NCI-H69 (cell line): ENCODE measurements around the gene ADAMTS20.

Source experiments
- DNase-seq: peaks from one replicate; lab custom pipeline; 2025; lab: John Stamatoyannopoulos, UW

The ADAMTS20 gene

DNA sequence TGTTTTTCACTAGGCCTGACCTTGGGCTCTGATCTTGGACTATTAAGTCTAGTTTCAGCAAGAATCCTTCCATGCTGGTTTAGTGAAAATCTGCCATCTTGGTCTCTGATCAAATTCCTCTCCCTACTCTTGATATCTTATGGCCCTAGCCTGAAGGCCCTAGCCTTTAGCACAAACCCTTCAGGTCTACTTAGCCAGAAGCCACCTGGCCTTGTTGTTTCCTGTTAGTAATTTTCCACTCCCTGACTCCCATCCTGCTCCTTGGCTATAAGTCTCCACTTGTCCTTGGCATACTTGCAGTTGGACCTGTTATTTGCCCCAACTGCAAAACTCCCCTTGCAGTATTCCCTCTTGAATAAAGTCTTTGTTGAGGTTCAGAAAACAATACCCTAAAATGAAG, 241.4 kb downstream of the ADAMTS20 start:
- DNase-seq: no peak

DNA sequence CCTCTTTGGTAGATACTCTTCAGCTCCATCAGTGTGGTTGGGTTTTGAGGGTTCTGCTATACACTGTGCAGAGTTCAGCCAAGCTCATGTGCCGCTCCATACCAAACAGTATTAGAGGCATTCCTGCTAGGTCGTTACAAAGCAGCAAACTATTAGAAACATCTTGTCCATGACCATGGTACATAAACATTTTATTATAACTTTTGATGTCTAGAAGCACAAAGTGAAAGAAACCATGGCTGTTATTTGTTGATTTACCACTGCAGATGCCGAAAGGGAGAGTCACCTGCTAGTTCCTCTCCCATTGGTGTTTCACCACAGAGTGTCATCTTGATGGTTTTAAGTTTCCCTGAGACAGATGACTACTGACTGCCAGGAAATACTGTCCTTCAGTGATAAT, 242.0 kb downstream of the ADAMTS20 start:
- no peak for DNase-seq

DNA sequence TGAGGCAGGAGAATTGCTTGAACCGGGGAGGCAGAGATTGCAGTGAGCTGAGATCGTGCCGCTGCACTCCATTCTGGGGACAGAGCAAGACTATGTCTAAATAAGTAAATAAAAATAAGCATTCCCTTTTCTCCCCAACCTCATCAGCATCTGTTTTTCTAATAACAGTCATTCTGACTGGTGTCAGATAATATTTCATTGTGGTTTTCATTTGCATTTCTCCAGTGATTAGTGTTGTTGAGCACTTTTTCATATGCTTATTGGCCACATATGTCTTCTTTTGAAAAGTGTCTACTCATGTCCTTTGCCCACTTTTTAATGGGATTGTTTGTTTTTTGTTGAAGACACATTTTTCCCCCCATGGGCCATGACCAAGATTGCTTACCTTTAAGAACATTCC, 243.2 kb downstream of the ADAMTS20 start:
- DNase-seq: no peak

DNA sequence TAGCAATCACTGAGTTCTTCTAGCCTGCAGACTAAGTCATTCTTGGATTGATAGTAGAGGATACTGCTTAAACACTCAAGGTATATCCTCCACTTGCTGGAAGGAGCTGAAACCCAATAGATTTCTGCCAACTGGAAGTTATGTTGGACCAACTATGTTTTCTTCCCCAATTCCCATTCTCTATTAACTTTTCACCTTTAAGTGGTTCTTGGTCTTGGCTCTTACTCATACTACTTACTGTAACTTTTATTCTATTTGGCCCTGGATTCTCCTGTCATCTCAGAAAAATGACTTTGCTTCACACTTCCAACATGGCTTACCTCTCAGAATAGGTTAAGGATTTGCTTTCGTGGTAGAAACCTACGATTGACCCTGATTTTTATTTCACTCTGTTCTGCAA, 244.9 kb downstream of the ADAMTS20 start:
- DNase-seq: no peak

DNA sequence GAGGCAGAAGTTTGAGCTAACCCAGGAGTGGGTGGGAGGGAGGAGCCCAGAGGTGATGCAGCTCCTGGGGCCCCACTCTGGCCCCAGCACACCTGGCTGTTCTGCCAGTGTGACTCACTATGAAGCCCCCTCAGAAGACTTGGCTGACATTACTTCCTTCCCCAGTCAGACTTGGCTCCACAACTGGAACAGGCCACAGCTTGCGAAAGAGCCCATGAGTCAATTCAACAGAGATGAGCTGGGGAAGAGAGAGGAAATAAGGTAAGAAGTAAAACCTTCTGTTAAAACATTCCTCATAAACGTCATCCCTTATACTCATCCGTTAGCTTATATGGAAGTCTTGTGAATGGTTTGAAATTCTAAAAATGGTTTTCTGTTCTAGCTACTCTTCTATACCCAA, 245.9 kb downstream of the ADAMTS20 start:
- DNase-seq: no peak

DNA sequence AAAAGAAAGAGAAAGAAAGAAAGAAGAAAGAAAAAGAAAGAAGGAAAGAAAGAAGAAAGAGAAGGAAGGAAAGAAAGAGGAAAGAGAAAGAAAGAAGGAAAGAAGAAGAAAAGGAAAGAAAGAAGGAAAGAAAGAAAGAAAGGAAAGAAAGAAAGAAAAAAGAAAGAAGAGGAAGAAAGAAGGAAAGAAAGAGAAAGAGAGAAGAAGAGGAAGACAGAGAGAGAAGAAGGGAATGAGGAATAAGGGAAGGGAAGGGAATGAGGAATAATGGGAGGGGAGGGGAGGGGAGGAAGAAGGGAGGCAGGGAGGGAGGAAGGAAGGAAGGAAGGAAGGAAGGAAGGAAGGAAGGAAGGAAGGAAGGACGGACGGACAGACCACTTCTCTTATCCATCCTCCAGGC, 246.9 kb downstream of the ADAMTS20 start:
- no peak for DNase-seq
